HEK293 (cell line): ENCODE results near the gene ACAA1.

Experiments
- CTCF ChIA-PET: fragments of 350-600 bp; formaldehyde crosslinking; extraction: SDS; loops from one replicate; lab custom pipeline; 2021; ENCODE audit warnings: antibody characterized with exemption; lab: Yijun Ruan, JAX
- POLR2A ChIA-PET: fragments of 300-600 bp; formaldehyde crosslinking; extraction: SDS; loops from one replicate; lab custom pipeline; 2020; ENCODE audit warnings: antibody characterized with exemption, inconsistent platforms; lab: Yijun Ruan, JAX
- H3K27ac ChIP-seq: fragments of 200-500 bp; sonication (Bioruptor generic); 2 replicates; pipeline ENCODE4 v1.5.1; 2014; ENCODE audit warnings: low read depth, low read length, control low read depth, inconsistent platforms; ENCODE audit errors: extremely low read depth
- H3K36me3 ChIP-seq, 2 experiments: fragments of 200-500 bp in 1 of 2; sonication (Bioruptor generic) in 1 of 2; 1 replicate in 1 of 2; 2 replicates in 1 of 2; pipeline ENCODE4 v1.5.1; 2014 to 2017; ENCODE audit warnings: inconsistent platforms in 2 of 2, low read length in 2 of 2; ENCODE audit not compliant: control insufficient read depth in 2 of 2, insufficient read depth in 1 of 2
- H3K4me1 ChIP-seq: fragments of 200-500 bp; sonication (Bioruptor generic); 2 replicates; pipeline ENCODE4 v1.5.1; 2014; ENCODE audit warnings: mild to moderate bottlenecking, low read length, inconsistent platforms; ENCODE audit not compliant: control insufficient read depth, insufficient read depth
- H3K4me3 ChIP-seq: 2 replicates; pipeline ENCODE4 v1.5.1; 2011; ENCODE audit warnings: low read depth, mild to moderate bottlenecking, control low read depth, low read length, moderate library complexity
- H3K9me3 ChIP-seq: fragments of 200-500 bp; sonication (Bioruptor generic); 2 replicates; pipeline ENCODE4 v1.5.1; 2014; ENCODE audit warnings: low read depth, low read length, inconsistent platforms; ENCODE audit not compliant: control insufficient read depth, insufficient read depth
- HOXC10 ChIP-seq: sonication (generic); formaldehyde crosslinking; IDR thresholded peaks from 2 replicates; pipeline ENCODE4 v1.8.1; 2023; ENCODE audit warnings: mild to moderate bottlenecking, missing genetic modification reagents
- KLF17 ChIP-seq: fragments of 450-650 bp; formaldehyde crosslinking; IDR thresholded peaks from 2 replicates; pipeline ENCODE4 v1.5.1; 2016; ENCODE audit warnings: missing biosample characterization, missing genetic modification characterization
- MEIS1 ChIP-seq: sonication (generic); formaldehyde crosslinking; IDR thresholded peaks from 2 replicates; pipeline ENCODE4 v1.8.1; 2022; ENCODE audit warnings: missing genetic modification reagents, mild to moderate bottlenecking, borderline replicate concordance
- RBAK ChIP-seq: fragments of 450-650 bp; formaldehyde crosslinking; IDR thresholded peaks from 2 replicates; pipeline ENCODE4 v1.5.1; 2016; ENCODE audit warnings: missing biosample characterization, missing genetic modification characterization
- REST ChIP-seq: fragments of 450-650 bp; formaldehyde crosslinking; IDR thresholded peaks from 2 replicates; pipeline ENCODE4 v1.5.1; 2016; ENCODE audit warnings: missing biosample characterization, missing genetic modification characterization
- ZEB2 ChIP-seq: fragments of 450-650 bp; formaldehyde crosslinking; IDR thresholded peaks from 2 replicates; pipeline ENCODE4 v1.5.1; 2016; ENCODE audit warnings: missing biosample characterization, missing genetic modification characterization
- ZNF211 ChIP-seq: fragments of 450-650 bp; formaldehyde crosslinking; IDR thresholded peaks from 2 replicates; pipeline ENCODE4 v1.5.1; 2016; ENCODE audit warnings: low read depth, missing biosample characterization, missing genetic modification characterization
- ZNF26 ChIP-seq: fragments of 450-650 bp; formaldehyde crosslinking; IDR thresholded peaks from 2 replicates; pipeline ENCODE4 v1.5.1; 2016; ENCODE audit warnings: missing biosample characterization, missing genetic modification characterization
- ZNF280D ChIP-seq: fragments of 450-650 bp; formaldehyde crosslinking; IDR thresholded peaks from 2 replicates; pipeline ENCODE4 v1.5.1; 2016; ENCODE audit warnings: missing biosample characterization, missing genetic modification characterization
- ZNF292 ChIP-seq: fragments of 450-650 bp; formaldehyde crosslinking; IDR thresholded peaks from 2 replicates; pipeline ENCODE4 v1.5.1; 2016; ENCODE audit warnings: low read depth, missing biosample characterization, missing genetic modification characterization, borderline replicate concordance
- ZNF341 ChIP-seq: fragments of 450-650 bp; formaldehyde crosslinking; IDR thresholded peaks from 2 replicates; pipeline ENCODE4; 2016; ENCODE audit warnings: low read depth, missing biosample characterization, missing genetic modification characterization
- ZNF37A ChIP-seq: fragments of 450-650 bp; IDR thresholded peaks from 2 replicates; pipeline ENCODE4 v1.5.1; 2018; ENCODE audit warnings: missing biosample characterization, missing genetic modification characterization
- ZNF426 ChIP-seq: fragments of 450-650 bp; formaldehyde crosslinking; IDR thresholded peaks from 2 replicates; pipeline ENCODE4 v1.5.1; 2017; ENCODE audit warnings: missing biosample characterization, missing genetic modification characterization, mild to moderate bottlenecking, inconsistent platforms, moderate library complexity
- ZNF48 ChIP-seq: fragments of 450-650 bp; formaldehyde crosslinking; IDR thresholded peaks from 2 replicates; pipeline ENCODE4 v1.5.1; 2016; ENCODE audit warnings: missing biosample characterization, missing genetic modification characterization
- ZNF624 ChIP-seq: fragments of 450-650 bp; formaldehyde crosslinking; IDR thresholded peaks from 2 replicates; pipeline ENCODE4 v1.5.1; 2017; ENCODE audit warnings: missing biosample characterization, missing genetic modification characterization
- ZNF707 ChIP-seq: fragments of 450-650 bp; formaldehyde crosslinking; IDR thresholded peaks from 2 replicates; pipeline ENCODE4 v1.5.1; 2016; ENCODE audit warnings: missing biosample characterization, missing genetic modification characterization
- ZNF768 ChIP-seq: fragments of 450-650 bp; formaldehyde crosslinking; IDR thresholded peaks from 2 replicates; pipeline ENCODE4 v1.5.1; 2018; ENCODE audit warnings: missing biosample characterization, mild to moderate bottlenecking, missing genetic modification characterization
- ZSCAN4 ChIP-seq: fragments of 450-650 bp; formaldehyde crosslinking; IDR thresholded peaks from 2 replicates; pipeline ENCODE4 v1.5.1; 2017; ENCODE audit warnings: missing biosample characterization, missing genetic modification characterization

ACAA1 gene

GRCh38 chr3:38108649-38109579 lies 28.0 kb downstream of the ACAA1 start:
- Histone ChIP-seq H3K27ac (no peak overlapping the region), H3K4me1 (no peaks in the 10 kb centered on the region), H3K36me3 (no peaks in the 10 kb centered on the region), H3K9me3 (no peaks in the 10 kb centered on the region), H3K4me3 (no peak overlapping the region)
- TF ChIP-seq ZNF426 (tag by site-specific recombination) (no peak), HOXC10 (CRISPR knock-in tag) (no peak), ZNF211 (no peak), ZNF37A (tag by site-specific recombination) (no peak), REST (tag by site-specific recombination) (no peak), ZNF624 (tag by site-specific recombination) (no peak), ZNF707 (tag by site-specific recombination) (no peak), KLF17 (no peak), ZEB2 (tag by site-specific recombination) (no peak), ZNF768 (tag by site-specific recombination) (no peak), ZSCAN4 (tag by site-specific recombination) (no peak), ZNF341 (tag by site-specific recombination) (no peak), ZNF280D (no peak), RBAK (no peak), MEIS1 (CRISPR knock-in tag) (no peak), ZNF48 (tag by site-specific recombination) (no peak), ZNF292 (tag by site-specific recombination) (no peak), ZNF26 (tag by site-specific recombination) (no peak)
- ChIA-PET CTCF (no interaction called here), POLR2A (no interaction called here)
